Tibial nerve (tissue), 3 donors: ENCODE data around the gene LRG1.

Source experiments
- CTCF ChIP-seq, 5 experiments: fragments of 200-600 bp in 3 of 5; fragments of 450-650 bp in 2 of 5; sonication (generic) in 3 of 5; IDR thresholded peaks; one replicate each; pipeline ENCODE4 v1.5.1; 2016 to 2019; ENCODE audit warnings: antibody characterized with exemption in 5 of 5, mild to moderate bottlenecking in 3 of 5, moderate library complexity in 2 of 5
- POLR2A ChIP-seq, 2 donors: fragments of 450-650 bp; IDR thresholded peaks; one replicate each; pipeline ENCODE4 v1.6.1; 2017; ENCODE audit warnings: antibody characterized with exemption in 2 of 2, mild to moderate bottlenecking in 2 of 2, moderate library complexity in 2 of 2

- TF ChIP-seq POLR2A (IDR thresholded peaks at IDR 0.05) = no peak
- no peak for TF ChIP-seq CTCF (IDR thresholded peaks at IDR 0.05)
Measured at GRCh38 chr19:4503825-4504170, 36.0 kb downstream of the LRG1 start.
